Heart left ventricle (tissue), 16 donors: ENCODE measurements around the gene EMILIN2. TPM values are rescaled to one million over a fixed set of nuclear protein-coding genes. Genes with fewer than 3 reads are reported as not detected.

Source experiments
- ATAC-seq, 4 donors: fragments of 200-7000 bp; cut with Tn5 transposase; one replicate each; pipeline ENCODE4 v1.9.1; 2020 to 2022; ENCODE audit warnings: moderate library complexity in 4 of 4, mild to moderate bottlenecking in 3 of 4, moderate number of reproducible peaks in 1 of 4
- DNase-seq, 5 donors: peaks; one replicate each; pipeline ENCODE4 v3.0.0-alpha.2; 2020
- H3K27ac ChIP-seq, 12 donors: fragments of 200-600 bp; sonication (generic) in 4 of 12; one replicate each; pipeline versions ENCODE4 v1.5.0 to v1.8.0; 2016 to 2022; ENCODE audit warnings: mild to moderate bottlenecking in 2 of 12
- H3K27me3 ChIP-seq, 9 donors: fragments of 200-600 bp; sonication (generic) in 2 of 9; one replicate each; pipeline versions ENCODE4 v1.5.1 to v1.8.0; 2016 to 2022; ENCODE audit warnings: mild to moderate bottlenecking in 3 of 9
- H3K36me3 ChIP-seq, 9 donors: fragments of 200-600 bp; sonication (generic) in 2 of 9; one replicate each; pipeline versions ENCODE4 v1.5.0 to v1.8.0; 2018 to 2022; ENCODE audit warnings: mild to moderate bottlenecking in 2 of 9
- H3K4me1 ChIP-seq, 12 donors: fragments of 200-600 bp; sonication (generic) in 4 of 12; one replicate each; pipeline versions ENCODE4 v1.5.0 to v1.8.0; 2016 to 2022; ENCODE audit warnings: mild to moderate bottlenecking in 3 of 12
- H3K4me3 ChIP-seq, 12 donors: fragments of 200-600 bp; sonication (generic) in 4 of 12; one replicate each; pipeline versions ENCODE4 v1.5.0 to v1.8.0; 2017 to 2022; ENCODE audit warnings: mild to moderate bottlenecking in 9 of 12, moderate library complexity in 4 of 12
- H3K9me3 ChIP-seq, 12 donors: fragments of 200-600 bp; sonication (generic) in 4 of 12; one replicate each; pipeline versions ENCODE4 v1.5.0 to v1.8.0; 2016 to 2022; ENCODE audit warnings: mild to moderate bottlenecking in 1 of 12
- POLR2A ChIP-seq, 2 donors: fragments of 450-650 bp; IDR thresholded peaks; one replicate each; pipeline ENCODE4 v1.6.1; 2017; ENCODE audit warnings: antibody characterized with exemption in 2 of 2, mild to moderate bottlenecking in 2 of 2, moderate library complexity in 2 of 2
- WGBS, 4 donors: extraction: QIAGEN DNeasy Blood & Tissue Kit in 2 of 4; methylation state at CpG; one replicate each; pipeline versions ENCODE4 v1.1.5 to v1.1.7; 2013 to 2018; 5-methylcytosine and 5-hydroxymethylcytosine counted together
- intact Hi-C, 10 donors: fragments of 100-400 bp; cut with DNase I; formaldehyde crosslinking; loops; one replicate each; pipeline versions ENCODE4 v1.11.1 to v1.14.2; 2022
- polyA plus RNA-seq, 2 donors: library from polyadenylated mRNA; stranded (reverse); fragments of 200-250 nt; gene quantifications; one replicate each; pipeline ENCODE4 v1.2.3, GENCODE V29; 2013
- total RNA-seq, 9 donors: library from RNA; depleted of rRNA in 2 of 9; stranded (reverse); fragments of >200 nt in 2 of 9; fragmentation: NEBNext Ultra II Directional in 3 of 9; extraction: Animal tissue kit (Norgen Biotek cat#: 25700) in 3 of 9; gene quantifications; one replicate each; pipeline versions ENCODE4 v1.1.0 to v1.2.4, GENCODE V29; 2016 to 2023
- TF ChIP-seq, protein P1 (sequence below), 12 donors: fragments of 200-600 bp; sonication (generic) in 4 of 12; IDR thresholded peaks; one replicate each; pipeline versions ENCODE4 v1.5.0 to v1.8.0; 2018 to 2022; ENCODE audit warnings: antibody characterized with exemption in 12 of 12, mild to moderate bottlenecking in 5 of 12
- donor health status: ischemic (EF 13 %, LVEDD 7.1; RV severe dilation, severe dysfunction).
- donor health status: healthy with polysubstance abuse.
- donor health status: DM: no; HTN: yes; CAD: no.
- donor health status: DM: no; HTN: no; CAD: no.
- donor health status: ischemic (EF 25% LVEDD 6.9; RV normal size, moderate dysfunction).
- donor health status: ischemic (EF 25% LVEDD 5.7; RV mildly dilated, moderate dysfunction).
- donor health status: healthy.
- donor health status: DM: yes; HTN: yes; CAD: no.
- donor health status: ischemic (EF 35%, LVEDD 5.7; RV mildly dilated, moderate dysfunction).
- donor health status: nonischemic (EF 11% LVEDD 7.7; RV severe dilation, severe dysfunction).
- donor health status: DM: yes; HTN: yes; CAD: no.
- donor health status: PGD.
- donor health status: ischemic (EF 29% LVEDD 5.4; RV normal size, mild dysfunction).
- donor health status: nonischemic (EF 23%, LVEDD 6.1; RV moderate dilation, normal function).

Gene EMILIN2
- total and polyA plus RNA-seq, 11 donors = 14.4 to 71.3 (median 22.6) TPM

DNA sequence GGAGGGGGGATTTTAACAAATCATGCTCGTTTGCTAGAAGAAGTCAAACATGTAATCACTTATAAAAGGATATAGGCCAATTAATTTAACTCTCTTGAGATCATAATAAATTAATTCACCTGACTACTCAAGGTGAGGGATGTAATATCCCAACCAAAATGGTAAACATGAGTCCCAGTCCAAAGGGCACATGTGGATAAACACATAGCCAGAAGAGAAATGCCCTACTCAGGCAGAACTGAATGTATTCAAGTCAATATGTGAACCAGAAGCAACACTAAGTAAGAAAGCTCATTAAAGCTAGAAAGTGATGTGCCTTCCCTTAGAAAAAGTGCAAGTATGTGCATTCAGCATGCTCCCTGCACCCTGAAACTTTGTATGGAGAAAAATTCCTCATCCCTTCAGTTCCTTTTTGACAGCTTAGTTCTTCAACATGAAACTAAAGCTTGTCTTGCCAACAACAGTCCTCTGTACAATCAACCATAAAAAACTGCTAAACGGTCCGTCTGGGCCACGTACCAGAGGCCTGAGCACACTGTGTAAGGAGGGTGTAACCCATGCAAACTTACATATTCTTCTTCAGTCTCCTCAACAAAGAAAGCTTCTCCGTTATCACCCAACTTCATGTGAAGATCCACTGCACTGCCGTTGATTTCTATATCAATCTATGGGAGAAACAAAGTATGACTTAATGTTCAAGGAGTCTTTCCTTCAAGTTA, 107.3 kb downstream of the EMILIN2 start:
- Histone ChIP-seq H3K9me3 (no peaks in the 10 kb centered on the region), H3K36me3 (peaks cover 0 to 68% (median 50%) of the 10 kb centered on the region in 9 donors), H3K27me3 (no peaks in the 10 kb centered on the region), H3K4me3 (no peak overlapping the region), H3K27ac (no peak overlapping the region), H3K4me1 (peaks cover 0 to 34% (median 8%) of the 10 kb centered on the region in 12 donors)
- ATAC-seq (no peak), DNase-seq (no peak)
- no peak for TF ChIP-seq POLR2A (IDR thresholded peaks at IDR 0.05)
- TF ChIP-seq, protein P1, sequence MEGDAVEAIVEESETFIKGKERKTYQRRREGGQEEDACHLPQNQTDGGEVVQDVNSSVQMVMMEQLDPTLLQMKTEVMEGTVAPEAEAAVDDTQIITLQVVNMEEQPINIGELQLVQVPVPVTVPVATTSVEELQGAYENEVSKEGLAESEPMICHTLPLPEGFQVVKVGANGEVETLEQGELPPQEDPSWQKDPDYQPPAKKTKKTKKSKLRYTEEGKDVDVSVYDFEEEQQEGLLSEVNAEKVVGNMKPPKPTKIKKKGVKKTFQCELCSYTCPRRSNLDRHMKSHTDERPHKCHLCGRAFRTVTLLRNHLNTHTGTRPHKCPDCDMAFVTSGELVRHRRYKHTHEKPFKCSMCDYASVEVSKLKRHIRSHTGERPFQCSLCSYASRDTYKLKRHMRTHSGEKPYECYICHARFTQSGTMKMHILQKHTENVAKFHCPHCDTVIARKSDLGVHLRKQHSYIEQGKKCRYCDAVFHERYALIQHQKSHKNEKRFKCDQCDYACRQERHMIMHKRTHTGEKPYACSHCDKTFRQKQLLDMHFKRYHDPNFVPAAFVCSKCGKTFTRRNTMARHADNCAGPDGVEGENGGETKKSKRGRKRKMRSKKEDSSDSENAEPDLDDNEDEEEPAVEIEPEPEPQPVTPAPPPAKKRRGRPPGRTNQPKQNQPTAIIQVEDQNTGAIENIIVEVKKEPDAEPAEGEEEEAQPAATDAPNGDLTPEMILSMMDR (IDR thresholded peaks at IDR 0.05) = no peak
- intact Hi-C loops = loop anchor here in 1 of 10 donors (10.0 kb wide), 1 partner anchor 61 kb away; the partner anchor contains the start of gene LPIN2
- WGBS, 4 donors = 94 to 96% (median 95%) methylated on average over 6 of the region's 6 CpGs

DNA sequence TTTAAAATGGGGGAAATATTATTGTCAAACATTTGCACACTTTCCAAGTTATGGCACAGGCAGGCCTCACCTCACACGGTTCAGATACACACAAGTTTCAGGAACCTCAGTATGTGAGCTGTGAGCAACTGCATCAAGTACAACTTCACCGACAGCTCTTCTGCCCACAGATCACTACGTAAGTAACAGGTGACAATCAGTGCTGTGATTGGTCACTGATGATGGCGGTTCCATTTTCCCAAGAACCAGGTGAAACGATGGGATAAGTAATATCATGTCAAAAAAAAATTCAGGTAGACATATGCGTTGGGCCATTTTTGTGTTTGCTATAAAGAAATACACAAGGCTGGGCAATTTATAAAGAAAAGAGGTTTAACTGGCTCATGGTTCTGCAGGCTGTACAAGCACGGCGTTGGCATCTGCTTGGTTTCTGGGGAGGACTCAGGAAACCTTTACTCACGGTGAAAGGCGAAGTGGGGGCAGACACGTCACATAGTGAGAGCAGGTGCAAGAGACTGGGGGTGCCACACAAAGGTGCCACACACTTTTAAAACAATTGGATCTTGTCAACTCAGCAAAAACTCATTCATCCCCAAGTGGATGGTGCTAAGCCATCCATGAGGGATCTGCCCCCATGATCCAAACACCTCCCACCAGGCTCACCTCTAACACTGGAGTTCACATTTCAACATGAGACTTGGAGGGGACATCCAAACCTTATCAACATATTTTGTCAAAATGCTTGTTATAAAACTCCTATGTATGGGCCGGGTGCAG, 108.3 kb downstream of the EMILIN2 start:
- no peaks in the 10 kb centered on the region for H3K27me3 ChIP-seq
- intact Hi-C loops = loop anchor here in 1 of 10 donors (10.0 kb wide), 1 partner anchor 60 kb away; the partner anchor contains the start of gene LPIN2

DNA sequence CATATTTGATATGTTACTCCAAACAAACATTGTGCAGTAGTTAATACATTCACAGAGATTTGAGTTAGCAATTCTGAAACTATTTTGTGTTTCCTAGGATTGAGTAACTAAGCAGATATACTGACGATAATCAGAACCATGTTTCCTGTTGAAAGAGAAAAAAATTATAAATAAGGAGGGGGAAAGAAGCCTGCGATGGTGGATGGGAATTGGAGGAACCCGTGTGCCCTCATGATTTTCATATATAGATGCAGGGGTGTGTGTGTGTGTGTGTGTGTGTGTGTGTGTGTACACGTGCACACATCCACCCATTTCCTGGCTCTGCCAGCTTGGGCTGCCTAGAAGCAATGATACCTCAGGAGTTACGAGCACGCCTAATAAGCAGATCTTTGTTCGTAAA, 109.2 kb downstream of the EMILIN2 start:
- TF ChIP-seq, protein P1 (IDR thresholded peaks at IDR 0.05) = no peak
- no peak for TF ChIP-seq POLR2A (IDR thresholded peaks at IDR 0.05)
- H3K4me3 ChIP-seq = no peak overlapping the region
- DNase-seq (no peak), ATAC-seq (no peak)
- H3K9me3 ChIP-seq = no peaks in the 10 kb centered on the region
- H3K27me3 ChIP-seq = no peaks in the 10 kb centered on the region
- H3K4me1 ChIP-seq = peaks cover under 1 to 52% (median 20%) of the 10 kb centered on the region in 12 donors
- WGBS, 4 donors = 83 to 91% (median 86%) methylated on average over 7 of the region's 7 CpGs
- peak overlapping the region in 1 of 12 donors; percentile 95 for H3K27ac ChIP-seq
- peaks cover 0 to 49% (median 35%) of the 10 kb centered on the region in 9 donors for H3K36me3 ChIP-seq
- intact Hi-C loops = loop anchor here in 1 of 10 donors (10.0 kb wide), 1 partner anchor 59 kb away; the partner anchor contains the start of gene LPIN2

More for the DNA sequence above, 108.3 kb downstream of the EMILIN2 start:
- H3K27ac ChIP-seq = no peak overlapping the region
- ATAC-seq = no peak
- no peak overlapping the region for H3K4me3 ChIP-seq
- no peak for TF ChIP-seq POLR2A (IDR thresholded peaks at IDR 0.05)
- TF ChIP-seq, protein P1 (IDR thresholded peaks at IDR 0.05) = no peak
- WGBS, 4 donors = 93 to 99% (median 97%) methylated on average over 12 of the region's 12 CpGs
- H3K9me3 ChIP-seq = no peaks in the 10 kb centered on the region
- no peak for DNase-seq
- H3K36me3 ChIP-seq = peaks cover 0 to 59% (median 45%) of the 10 kb centered on the region in 9 donors
- H3K4me1 ChIP-seq = peaks cover 0 to 43% (median 15%) of the 10 kb centered on the region in 12 donors
